Lower leg skin (tissue), 4 donors: Measurements from ENCODE around the gene KIRREL3. TPM values are rescaled to one million over a fixed set of nuclear protein-coding genes. Genes with fewer than 3 reads are reported as not detected.

ENCODE experiments used
- DNase-seq, 2 donors: peaks; one replicate each; pipeline ENCODE4 v3.0.0-alpha.2; 2019; ENCODE audit warnings: low spot score in 2 of 2
- H3K4me3 ChIP-seq: fragments of 200-600 bp; sonication (generic); 2 replicates; pipeline ENCODE4 v1.5.1; 2017; ENCODE audit warnings: mild to moderate bottlenecking, low read depth; ENCODE audit not compliant: poor library complexity, severe bottlenecking
- POLR2A ChIP-seq, 2 donors: fragments of 450-650 bp; IDR thresholded peaks; one replicate each; pipeline ENCODE4 v1.6.1; 2016 to 2017; ENCODE audit warnings: antibody characterized with exemption in 2 of 2, mild to moderate bottlenecking in 1 of 2, moderate library complexity in 1 of 2
- WGBS, 2 donors: methylation state at CpG; one replicate each; pipeline ENCODE4 v1.1.5; 2018; 5-methylcytosine and 5-hydroxymethylcytosine counted together
- intact Hi-C: fragments of 100-400 bp; cut with DNase I; formaldehyde crosslinking; loops from one replicate; pipeline ENCODE4 v1.15.0; 2023; ENCODE audit warnings: low total_unique reads
- total RNA-seq, 4 donors: library from RNA; depleted of rRNA; stranded (reverse); fragments of >200 nt; gene quantifications; one replicate each; pipeline ENCODE4 v1.1.0, GENCODE V29; 2016
- TF ChIP-seq, protein P1 (sequence below), 3 donors: fragments of 450-650 bp; IDR thresholded peaks; one replicate each; pipeline ENCODE4 v1.5.1; 2016; ENCODE audit warnings: antibody characterized with exemption in 3 of 3, mild to moderate bottlenecking in 3 of 3, moderate library complexity in 2 of 3

Gene KIRREL3
- total RNA-seq, 4 donors from 2014 or later, result 0.13 TPM; not detected in 3

- 51 to 69% methylated on average over 2 of the region's 2 CpGs for WGBS, 2 donors
- intact Hi-C loops, result loop anchor here (10.0 kb wide), 1 partner anchor 277 kb away; no protein-coding TSS in a partner anchor
- DNase-seq, result no peak
- no peak for TF ChIP-seq POLR2A (IDR thresholded peaks at IDR 0.05)
- TF ChIP-seq, protein P1, sequence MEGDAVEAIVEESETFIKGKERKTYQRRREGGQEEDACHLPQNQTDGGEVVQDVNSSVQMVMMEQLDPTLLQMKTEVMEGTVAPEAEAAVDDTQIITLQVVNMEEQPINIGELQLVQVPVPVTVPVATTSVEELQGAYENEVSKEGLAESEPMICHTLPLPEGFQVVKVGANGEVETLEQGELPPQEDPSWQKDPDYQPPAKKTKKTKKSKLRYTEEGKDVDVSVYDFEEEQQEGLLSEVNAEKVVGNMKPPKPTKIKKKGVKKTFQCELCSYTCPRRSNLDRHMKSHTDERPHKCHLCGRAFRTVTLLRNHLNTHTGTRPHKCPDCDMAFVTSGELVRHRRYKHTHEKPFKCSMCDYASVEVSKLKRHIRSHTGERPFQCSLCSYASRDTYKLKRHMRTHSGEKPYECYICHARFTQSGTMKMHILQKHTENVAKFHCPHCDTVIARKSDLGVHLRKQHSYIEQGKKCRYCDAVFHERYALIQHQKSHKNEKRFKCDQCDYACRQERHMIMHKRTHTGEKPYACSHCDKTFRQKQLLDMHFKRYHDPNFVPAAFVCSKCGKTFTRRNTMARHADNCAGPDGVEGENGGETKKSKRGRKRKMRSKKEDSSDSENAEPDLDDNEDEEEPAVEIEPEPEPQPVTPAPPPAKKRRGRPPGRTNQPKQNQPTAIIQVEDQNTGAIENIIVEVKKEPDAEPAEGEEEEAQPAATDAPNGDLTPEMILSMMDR (IDR thresholded peaks at IDR 0.05), result no peak
- H3K4me3 ChIP-seq, result no peak overlapping the region
These were observed 9.0 kb downstream of the KIRREL3 start for GRCh38 chr11:126991596-126991995.

DNA sequence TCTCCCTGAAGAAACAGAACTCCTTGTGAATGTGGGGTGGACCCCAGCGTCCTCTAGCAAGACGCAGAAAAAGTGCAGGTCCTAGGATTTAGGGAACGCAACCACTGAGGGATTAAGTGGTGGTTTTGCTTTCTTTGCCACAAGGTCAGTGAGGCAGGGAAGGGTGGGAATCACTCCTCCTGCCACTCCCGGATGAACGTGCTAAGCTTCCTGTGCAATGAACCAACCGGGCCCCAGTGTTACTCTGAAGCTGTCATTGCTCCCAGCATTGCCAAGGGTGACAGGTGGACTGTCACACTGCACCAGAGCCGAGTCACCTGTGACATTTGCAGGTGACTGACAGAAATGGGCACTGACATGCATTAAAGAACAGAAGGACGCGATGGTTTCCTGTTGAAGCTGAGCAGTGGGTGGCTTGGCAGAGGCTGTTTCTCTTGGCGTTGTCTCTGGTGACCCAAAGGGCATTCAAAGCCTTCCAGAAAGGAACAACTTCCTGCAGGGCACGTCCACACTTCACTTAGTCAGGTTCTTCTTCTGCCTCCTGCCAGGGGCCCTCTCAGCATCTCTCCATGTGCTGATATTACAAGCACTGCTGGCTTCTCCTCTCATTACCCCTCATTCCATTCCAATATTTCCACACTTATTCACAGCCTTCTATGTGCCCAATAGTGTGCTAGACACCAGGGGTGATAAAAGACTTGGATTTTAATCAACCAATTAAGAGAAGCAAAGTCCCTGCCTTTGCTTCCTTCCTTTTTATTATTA, 9.7 kb downstream of the KIRREL3 start:
- intact Hi-C loops, result loop anchor here (10.0 kb wide), 1 partner anchor 276 kb away; no protein-coding TSS in a partner anchor
- 44 to 50% methylated on average over 11 of the region's 11 CpGs for WGBS, 2 donors
- DNase-seq, result no peak
- no peak overlapping the region for H3K4me3 ChIP-seq
- TF ChIP-seq POLR2A (IDR thresholded peaks at IDR 0.05), result no peak
- TF ChIP-seq, protein P1 (IDR thresholded peaks at IDR 0.05), result no peak

DNA sequence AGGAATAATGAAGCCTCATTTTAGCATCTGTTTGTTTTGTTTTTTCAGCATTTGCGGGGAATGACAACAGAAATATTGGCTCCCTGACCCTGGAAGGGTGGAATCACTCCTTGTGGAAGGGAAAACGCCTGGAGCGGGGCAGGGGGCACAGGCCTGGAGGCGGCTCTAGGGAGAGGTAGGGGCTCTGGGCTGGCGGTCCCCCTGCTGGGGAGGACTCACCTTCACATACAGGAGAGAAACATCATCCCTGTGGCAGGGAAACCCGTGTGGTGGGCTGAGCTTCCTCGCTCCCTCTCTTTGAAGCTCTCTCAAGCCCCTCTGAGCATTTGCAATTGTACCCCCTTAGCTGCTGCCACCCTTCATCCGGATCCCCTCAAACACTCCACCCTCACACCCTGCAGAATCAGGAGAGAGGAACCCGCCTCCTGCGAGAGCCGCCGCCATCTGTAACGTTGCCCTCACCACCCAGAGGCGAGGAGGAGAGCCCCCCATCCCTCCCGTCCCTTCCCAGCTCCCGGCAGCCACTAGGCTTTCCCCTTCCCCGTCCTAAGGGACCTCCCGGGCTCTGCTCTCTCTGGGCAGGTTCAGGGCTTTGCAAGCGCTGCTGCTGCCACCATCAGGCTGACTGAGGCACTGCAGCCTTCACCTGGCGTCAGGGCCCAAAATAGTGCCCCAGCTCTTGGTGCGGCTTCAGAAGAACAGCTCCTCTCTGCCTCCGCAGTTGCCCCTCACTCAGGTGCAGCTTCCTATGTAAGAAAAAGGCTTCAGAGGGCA, 10.4 kb downstream of the KIRREL3 start:
- 25% methylated on average over 22 of the region's 22 CpGs for WGBS, 2 donors
- no peak for TF ChIP-seq POLR2A (IDR thresholded peaks at IDR 0.05)
- TF ChIP-seq, protein P1 (IDR thresholded peaks at IDR 0.05), result no peak
- peak; percentile 48 to 90 for DNase-seq
- no peak overlapping the region for H3K4me3 ChIP-seq
- intact Hi-C loops, result loop anchor here (10.0 kb wide), 1 partner anchor 275 kb away; no protein-coding TSS in a partner anchor

DNA sequence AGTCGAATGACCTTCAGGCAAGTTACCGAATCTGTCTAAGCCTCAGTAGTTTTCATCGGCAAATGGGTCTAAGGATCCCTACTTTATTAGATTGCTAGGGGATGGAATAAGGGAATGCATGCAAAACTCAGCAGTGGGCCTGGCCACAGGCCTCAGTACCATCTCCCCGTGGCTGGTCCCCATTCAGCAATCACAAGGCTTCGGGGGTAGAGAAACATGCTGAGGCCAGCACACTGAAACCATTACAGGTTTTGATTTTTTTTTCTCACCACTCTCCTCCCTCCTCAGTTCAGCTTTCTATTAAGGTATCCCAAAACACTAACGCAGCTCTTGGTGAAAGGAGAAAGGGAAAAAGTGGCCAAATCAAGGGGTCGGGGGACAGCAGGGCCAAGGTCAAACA, 11.9 kb downstream of the KIRREL3 start:
- no peak overlapping the region for H3K4me3 ChIP-seq
- 87 to 90% methylated on average over 7 of the region's 7 CpGs for WGBS, 2 donors

DNA sequence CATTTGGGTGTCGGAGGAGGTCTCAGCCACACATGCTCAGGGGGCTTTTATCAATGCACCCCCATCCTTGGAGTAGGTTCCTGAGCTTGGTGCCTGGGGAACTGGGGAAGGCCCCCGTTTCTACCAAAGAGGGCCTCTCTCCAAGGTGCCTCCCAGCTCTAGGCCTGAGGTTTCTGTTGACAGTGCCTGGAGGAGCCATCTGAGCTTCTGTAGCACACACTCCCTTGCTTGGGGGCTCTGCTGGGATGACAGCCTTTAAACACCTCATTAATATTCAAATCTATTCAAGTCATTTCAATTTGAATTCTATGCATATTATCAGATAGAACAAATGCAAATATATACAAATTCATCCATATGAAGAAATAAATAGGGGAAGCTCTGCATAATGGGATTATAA, 18.9 kb downstream of the KIRREL3 start:
- TF ChIP-seq, protein P1 (IDR thresholded peaks at IDR 0.05), result no peak
- TF ChIP-seq POLR2A (IDR thresholded peaks at IDR 0.05), result no peak
- WGBS, 2 donors, result 69 to 74% methylated on average over 2 of the region's 2 CpGs
- intact Hi-C loops, result no loop called here

More for the DNA sequence above, 11.9 kb downstream of the KIRREL3 start:
- intact Hi-C loops, result no loop called here
- TF ChIP-seq POLR2A (IDR thresholded peaks at IDR 0.05), result no peak
- TF ChIP-seq, protein P1 (IDR thresholded peaks at IDR 0.05), result no peak
- no peak for DNase-seq

More for the DNA sequence above, 18.9 kb downstream of the KIRREL3 start:
- H3K4me3 ChIP-seq, result no peak overlapping the region
- DNase-seq, result no peak
